Medulla oblongata (tissue), 1 donor: ENCODE data around the gene SPIRE2.
A peak's percentile ranks its signal among the peaks of the same experiment; 100 is the strongest.

Source experiments
- DNase-seq: peaks from one replicate; pipeline ENCODE4 v3.0.0-alpha.2; 2015; ENCODE audit errors: extremely low spot score

SPIRE2 gene

DNA sequence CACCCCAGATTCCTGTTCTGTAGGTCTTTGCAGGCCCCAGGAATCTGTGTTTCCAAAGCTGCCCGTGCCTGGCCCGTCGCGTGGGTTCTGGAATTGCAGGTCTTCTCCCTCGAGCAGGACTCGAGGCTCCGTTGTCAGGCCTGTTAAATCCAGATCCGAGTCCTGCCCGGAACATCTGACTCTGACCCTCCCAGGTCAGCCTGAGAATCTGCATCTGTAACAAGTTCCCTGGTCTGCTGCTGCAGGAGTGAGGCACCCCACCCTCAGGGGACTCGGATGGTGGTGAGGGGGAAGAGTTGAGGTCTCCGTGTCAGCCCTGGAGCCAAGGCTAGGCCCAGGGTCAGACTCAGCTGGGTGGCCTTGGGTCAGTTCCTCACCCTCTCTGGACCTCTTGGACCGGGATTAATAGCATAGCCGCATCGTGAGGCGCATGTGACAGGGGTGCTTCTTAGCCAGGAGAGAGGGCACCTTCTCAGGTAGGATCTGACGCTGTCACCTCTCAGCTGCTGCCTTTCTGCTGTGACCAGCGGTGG is 8.8 kb downstream of the SPIRE2 start:
- DNase-seq: no peak

DNA sequence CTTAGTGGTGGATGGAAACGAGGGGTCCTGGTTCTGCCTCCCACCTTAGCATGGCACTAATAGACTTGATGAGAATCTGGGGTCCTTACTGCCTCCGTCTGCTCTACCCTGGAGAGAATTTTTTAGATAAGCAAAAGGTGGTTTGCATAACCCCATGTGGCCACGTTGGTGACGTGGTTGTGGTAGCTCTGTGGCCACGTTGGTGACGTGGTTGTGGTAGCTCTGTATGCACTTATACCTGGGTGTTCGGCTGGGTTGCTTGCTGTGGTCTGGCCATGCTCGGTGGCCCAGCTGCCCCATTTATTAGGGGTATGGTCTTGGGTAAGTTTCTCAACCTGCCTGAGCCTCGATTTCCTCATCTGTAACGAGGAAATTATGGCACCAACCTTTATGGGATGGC is 13.0 kb downstream of the SPIRE2 start:
- no peak for DNase-seq

- no peak for DNase-seq
Measured at GRCh38 chr16:89842471-89843408, 14.5 kb downstream of the SPIRE2 start.

GRCh38 chr16:89843409-89844350 is 15.4 kb downstream of the SPIRE2 start:
- DNase-seq: no peak

GRCh38 chr16:89844739-89845339 is 16.6 kb downstream of the SPIRE2 start:
- DNase-seq: no peak

DNA sequence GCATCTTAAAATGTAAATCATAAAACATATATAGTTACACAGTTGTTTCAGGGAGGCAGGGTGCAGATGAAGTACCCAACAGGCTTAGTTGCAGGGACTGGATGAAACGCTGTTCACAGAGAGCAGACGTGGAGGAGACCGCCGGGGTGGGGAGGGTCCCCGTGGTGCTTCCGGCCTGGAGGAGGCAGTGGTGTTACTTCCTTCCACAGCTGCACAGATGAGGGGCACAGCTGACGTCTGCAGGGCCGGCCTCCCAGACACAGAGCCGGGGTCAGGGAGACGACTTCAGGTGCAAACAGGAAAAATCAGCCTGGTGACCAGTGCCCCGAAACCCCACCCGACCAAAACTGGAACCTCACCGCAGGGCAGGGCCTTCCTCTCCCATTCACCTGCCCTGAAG is 17.1 kb downstream of the SPIRE2 start:
- no peak for DNase-seq

GRCh38 chr16:89847051-89847939 is 19.0 kb downstream of the SPIRE2 start:
- DNase-seq: no peak

- DNase-seq: no peak
Measured at GRCh38 chr16:89847940-89848297, 19.6 kb downstream of the SPIRE2 start.

GRCh38 chr16:89848974-89849373 is 20.7 kb downstream of the SPIRE2 start:
- DNase-seq: no peak

GRCh38 chr16:89853306-89853993 is 25.2 kb downstream of the SPIRE2 start:
- DNase-seq: no peak

DNA sequence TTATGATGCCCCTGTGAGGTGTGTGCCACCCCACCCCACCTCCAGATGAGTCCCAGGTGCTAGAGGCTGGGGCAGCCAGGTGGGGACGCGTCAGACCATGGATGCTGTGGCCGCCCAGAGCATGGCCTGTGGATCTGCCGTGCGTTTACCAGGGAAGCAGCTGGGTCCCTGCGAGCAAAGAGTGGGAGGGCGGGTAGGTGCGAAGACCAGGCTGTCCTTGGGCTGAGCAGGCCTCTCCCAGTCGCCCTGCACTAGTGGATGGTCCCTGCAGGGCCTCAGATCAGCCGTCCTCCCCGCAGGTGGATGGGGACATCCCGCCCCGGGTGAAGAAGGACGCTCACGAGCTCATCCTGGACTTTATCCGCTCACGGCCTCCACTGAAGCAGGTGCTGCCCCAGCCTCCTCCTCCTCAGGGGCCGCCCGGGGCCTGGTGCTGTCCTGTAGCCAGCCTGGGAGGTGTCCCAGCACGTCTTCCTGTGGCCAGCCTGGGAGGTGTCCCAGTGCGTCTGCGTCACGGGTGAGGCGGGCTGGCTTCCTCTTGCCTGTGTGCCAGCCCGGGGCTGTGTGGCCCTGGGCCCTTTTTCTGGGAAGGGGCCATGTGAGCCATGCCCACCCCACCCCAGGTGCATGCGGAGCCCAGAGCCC is 27.1 kb downstream of the SPIRE2 start:
- DNase-seq: no peak

DNA sequence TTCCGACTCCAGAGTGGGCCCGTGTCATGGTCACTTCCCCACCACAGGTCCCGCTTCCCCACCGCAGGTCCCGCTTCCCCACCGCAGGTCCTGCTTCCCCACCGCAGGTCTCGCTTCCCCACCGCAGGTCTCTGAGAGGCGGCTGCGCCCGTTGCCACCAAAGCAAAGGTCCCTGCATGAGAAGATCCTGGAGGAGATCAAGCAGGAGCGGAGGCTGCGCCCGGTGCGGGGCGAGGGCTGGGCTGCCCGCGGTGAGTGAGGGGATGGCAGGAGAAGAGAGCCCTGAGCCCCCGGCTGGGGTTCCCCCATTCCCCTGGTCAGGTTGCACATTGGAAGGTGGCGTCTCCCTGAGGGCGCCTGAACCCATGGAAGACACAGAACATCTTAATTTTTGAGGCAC is 27.7 kb downstream of the SPIRE2 start:
- no peak for DNase-seq

- DNase-seq: no peak
Measured at GRCh38 chr16:89858973-89859614, 30.8 kb downstream of the SPIRE2 start.

DNA sequence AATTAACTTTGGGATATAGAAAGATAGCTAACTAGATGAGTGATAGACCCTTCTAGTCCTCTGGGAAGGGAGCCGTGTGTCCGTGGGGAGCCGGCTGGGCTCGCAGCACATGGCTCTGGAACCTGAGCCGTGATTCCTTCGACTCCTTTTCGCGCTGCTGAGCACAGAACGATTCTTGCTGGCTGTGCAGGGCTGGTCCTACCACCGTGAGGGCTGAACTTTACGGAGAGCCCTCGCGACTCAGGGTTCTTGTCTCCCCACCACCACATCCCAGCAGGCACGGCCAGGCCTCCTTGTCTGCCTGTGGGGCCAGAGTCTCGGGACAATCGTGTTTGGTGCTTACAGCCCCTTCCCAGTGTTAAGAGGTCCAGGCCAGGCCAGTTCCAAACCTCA is 31.3 kb downstream of the SPIRE2 start:
- DNase-seq: no peak

DNA sequence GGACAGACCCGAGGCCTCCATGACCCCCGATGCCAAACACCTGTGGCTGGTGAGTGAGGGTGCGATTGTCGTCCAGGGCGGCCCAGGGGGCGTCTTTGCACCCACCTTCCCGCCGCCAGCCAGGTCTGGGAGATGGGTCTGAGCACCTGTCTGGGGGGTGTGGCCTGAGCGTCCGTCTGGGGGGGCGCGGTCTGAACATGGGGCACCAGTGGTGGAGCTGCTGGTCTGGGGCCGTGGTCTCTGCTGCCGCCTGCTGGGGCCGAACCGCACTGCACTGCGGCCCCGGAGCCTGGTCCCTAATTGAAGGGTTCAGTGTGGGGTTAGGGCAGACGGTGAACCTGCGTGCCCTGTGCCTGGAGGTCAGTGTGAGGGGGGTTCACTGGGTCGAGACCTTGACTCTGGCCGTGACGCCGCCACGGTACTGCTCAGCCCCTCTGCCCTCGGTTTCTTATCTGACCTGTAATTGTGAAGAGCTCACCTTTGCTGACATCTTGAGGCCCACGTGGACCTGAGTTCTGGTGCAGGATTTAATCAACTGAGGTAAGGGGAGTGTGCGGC is 32.6 kb downstream of the SPIRE2 start:
- DNase-seq: peak; percentile 32

GRCh38 chr16:89861648-89862047 is 33.4 kb downstream of the SPIRE2 start:
- no peak for DNase-seq

DNA sequence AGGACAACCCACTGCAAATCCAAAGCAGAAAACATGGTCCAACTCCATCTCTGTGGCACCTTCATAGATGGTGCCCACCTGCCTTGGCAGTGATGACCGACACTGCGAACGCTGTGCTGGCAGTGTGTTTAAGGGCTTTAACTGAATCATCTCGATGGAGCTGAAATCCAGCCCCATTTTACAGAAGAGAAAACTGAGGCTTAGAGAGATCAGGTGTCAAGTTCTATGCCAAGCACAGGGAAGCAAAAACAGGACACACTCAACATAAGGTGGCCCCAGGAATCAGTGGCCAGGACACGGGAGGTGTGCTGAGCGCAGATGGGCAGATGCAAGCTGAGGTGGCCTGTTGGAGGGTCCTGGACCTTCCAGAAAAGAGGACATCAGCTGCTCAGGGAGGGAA is 34.5 kb downstream of the SPIRE2 start:
- no peak for DNase-seq

GRCh38 chr16:89863741-89864526 is 35.7 kb downstream of the SPIRE2 start:
- peak; percentile 67 for DNase-seq
